HG03565 (cell line): Measurements from ENCODE around the gene POTEB3.
"Not testable (repeated sequence)": the region's sequence is repeated elsewhere in the genome, so short reads cannot be mapped to it uniquely, and the experiment has no call there.

Source experiments
- ATAC-seq: cut with Tn5 transposase; IDR thresholded peaks from one replicate; pipeline ENCODE4 v1.9.1; 2021; ENCODE audit warnings: mild to moderate bottlenecking, moderate library complexity; ENCODE audit not compliant: unreplicated experiment

POTEB3 gene

GRCh38 chr15:21440399-21440798 lies at the start of gene POTEB3:
POTEB3 (minus strand) TSS chr15:21440499; CDS start chr15:21440011, 488 bp downstream.
- ATAC-seq: not testable (repeated sequence)

GRCh38 chr15:21453683-21454082 lies 13.4 kb upstream of the POTEB3 start:
- not testable (repeated sequence) for ATAC-seq

- ATAC-seq: not testable (repeated sequence)
Measured at GRCh38 chr15:21451920-21452563, 11.7 kb upstream of the POTEB3 start.

- ATAC-seq: not testable (repeated sequence)
Measured at GRCh38 chr15:21451487-21451886, 11.2 kb upstream of the POTEB3 start.

- ATAC-seq: not testable (repeated sequence)
Measured at GRCh38 chr15:21407366-21407765, 32.9 kb downstream of the POTEB3 start.

GRCh38 chr15:21401531-21401930 lies 38.8 kb downstream of the POTEB3 start:
- not testable (repeated sequence) for ATAC-seq

- ATAC-seq: not testable (repeated sequence)
Measured at GRCh38 chr15:21399111-21399510, 41.2 kb downstream of the POTEB3 start.

GRCh38 chr15:21398511-21398910 lies 41.8 kb downstream of the POTEB3 start:
- ATAC-seq: not testable (repeated sequence)

GRCh38 chr15:21397656-21398055 lies 42.6 kb downstream of the POTEB3 start:
- not testable (repeated sequence) for ATAC-seq

GRCh38 chr15:21397186-21397585 lies 43.1 kb downstream of the POTEB3 start:
- not testable (repeated sequence) for ATAC-seq

- ATAC-seq: not testable (repeated sequence)
Measured at GRCh38 chr15:21385961-21386360, 54.3 kb downstream of the POTEB3 start.

- ATAC-seq: not testable (repeated sequence)
Measured at GRCh38 chr15:21383866-21384485, 56.3 kb downstream of the POTEB3 start.

GRCh38 chr15:21373682-21374081 lies 66.6 kb downstream of the POTEB3 start:
- not testable (repeated sequence) for ATAC-seq

GRCh38 chr15:21369177-21369576 lies 71.1 kb downstream of the POTEB3 start:
- ATAC-seq: not testable (repeated sequence)

- not testable (repeated sequence) for ATAC-seq
Measured at GRCh38 chr15:21368625-21369024, 71.7 kb downstream of the POTEB3 start.
